Omental fat pad (tissue), 4 donors: ENCODE results near the gene SNX9. TPM values are rescaled to one million over a fixed set of nuclear protein-coding genes. Genes with fewer than 3 reads are reported as not detected.
"Not testable (repeated sequence)": the region's sequence is repeated elsewhere in the genome, so short reads cannot be mapped to it uniquely, and the experiment has no call there.

Source experiments
- ATAC-seq: fragments of 150-250 bp; one replicate; pipeline ENCODE4 v1.9.1; 2016; ENCODE audit warnings: mild to moderate bottlenecking, moderate library complexity; ENCODE audit not compliant: low FRiP score
- DNase-seq: peaks from one replicate; pipeline ENCODE4 v3.0.0-alpha.2; 2019; ENCODE audit warnings: low spot score
- CTCF ChIP-seq, 3 donors: fragments of 450-650 bp; IDR thresholded peaks; one replicate each; pipeline ENCODE4 v1.5.1; 2016 to 2017; ENCODE audit warnings: antibody characterized with exemption in 3 of 3, mild to moderate bottlenecking in 3 of 3, moderate library complexity in 2 of 3
- total RNA-seq, 4 donors: library from RNA; depleted of rRNA; stranded (reverse); fragments of >200 nt; gene quantifications; one replicate each; pipeline ENCODE4 v1.1.0, GENCODE V29; 2016

The SNX9 gene
- total RNA-seq, 4 donors from 2014 or later: 61.8 to 89.6 (median 76.3) TPM

GRCh38 chr6:157841211-157841840, 18.3 kb downstream of the SNX9 start:
- TF ChIP-seq CTCF (IDR thresholded peaks at IDR 0.05): no peak
- ATAC-seq (no peak), DNase-seq (no peak)

GRCh38 chr6:157842212-157842611, 19.2 kb downstream of the SNX9 start:
- no peak for TF ChIP-seq CTCF (IDR thresholded peaks at IDR 0.05)
- no peak for DNase-seq
- no peak for ATAC-seq

- DNase-seq, ATAC-seq: not testable (repeated sequence)
These were observed 21.1 kb downstream of the SNX9 start for GRCh38 chr6:157844196-157844595.

- no peak for TF ChIP-seq CTCF (IDR thresholded peaks at IDR 0.05)
- DNase-seq: no peak
These were observed 22.6 kb downstream of the SNX9 start for GRCh38 chr6:157845493-157846259.

GRCh38 chr6:157847846-157848245, 24.8 kb downstream of the SNX9 start:
- DNase-seq: no peak
- no peak for TF ChIP-seq CTCF (IDR thresholded peaks at IDR 0.05)
- ATAC-seq: no peak

More at GRCh38 chr6:157845493-157846259, 22.6 kb downstream of the SNX9 start:
- ATAC-seq: no peak

- no peak for ATAC-seq
- no peak for TF ChIP-seq CTCF (IDR thresholded peaks at IDR 0.05)
These were observed 25.6 kb downstream of the SNX9 start for GRCh38 chr6:157848693-157849092.

GRCh38 chr6:157849288-157850017, 26.4 kb downstream of the SNX9 start:
- ATAC-seq (no peak), DNase-seq (no peak)
- no peak for TF ChIP-seq CTCF (IDR thresholded peaks at IDR 0.05)

More at GRCh38 chr6:157848693-157849092, 25.6 kb downstream of the SNX9 start:
- DNase-seq: no peak
